Measurements from ENCODE around the gene CD200R1.
"Not testable (repeated sequence)": the region's sequence is repeated elsewhere in the genome, so short reads cannot be mapped to it uniquely, and the experiment has no call there.

The CD200R1 gene

GRCh38 chr3:112973325-112974177 lies 1.4 kb downstream of the CD200R1 start:
- DNase-seq, result no peak

GRCh38 chr3:112972158-112972557 lies 2.7 kb downstream of the CD200R1 start:
- DNase-seq, result no peak

- DNase-seq, result no peak
These were observed 7.1 kb downstream of the CD200R1 start for GRCh38 chr3:112967828-112968227.

GRCh38 chr3:112967425-112967824 lies 7.5 kb downstream of the CD200R1 start:
- no peak for DNase-seq

- DNase-seq, result no peak
These were observed 8.3 kb downstream of the CD200R1 start for GRCh38 chr3:112966633-112967032.

GRCh38 chr3:112965656-112966055 lies 9.2 kb downstream of the CD200R1 start:
- DNase-seq, result no peak

- no peak for DNase-seq
These were observed 11.2 kb downstream of the CD200R1 start for GRCh38 chr3:112963683-112964082.

GRCh38 chr3:112958811-112959560 lies 15.9 kb downstream of the CD200R1 start:
- no peak for DNase-seq

GRCh38 chr3:112956351-112956750 lies 18.6 kb downstream of the CD200R1 start:
- no peak for DNase-seq

GRCh38 chr3:112948346-112948838 lies 26.5 kb downstream of the CD200R1 start:
- DNase-seq, result peak; percentile 10

GRCh38 chr3:112931736-112932521 lies 43.0 kb downstream of the CD200R1 start:
- no peak for DNase-seq

GRCh38 chr3:112930771-112931170 lies 44.1 kb downstream of the CD200R1 start:
- no peak for DNase-seq

GRCh38 chr3:112925969-112926368 lies 48.9 kb downstream of the CD200R1 start:
- no peak for DNase-seq

- no peak for DNase-seq
These were observed 49.3 kb downstream of the CD200R1 start for GRCh38 chr3:112925560-112925959.

- DNase-seq, result not testable (repeated sequence)
These were observed 55.4 kb downstream of the CD200R1 start for GRCh38 chr3:112919541-112919940.

- DNase-seq, result no peak
These were observed 66.7 kb downstream of the CD200R1 start for GRCh38 chr3:112908252-112908651.

GRCh38 chr3:112904786-112905185 lies 70.1 kb downstream of the CD200R1 start:
- DNase-seq, result no peak

- DNase-seq, result no peak
These were observed 74.8 kb downstream of the CD200R1 start for GRCh38 chr3:112900113-112900512.

GRCh38 chr3:112897791-112898190 lies 77.1 kb downstream of the CD200R1 start:
- DNase-seq, result no peak

GRCh38 chr3:112894258-112894657 lies 80.6 kb downstream of the CD200R1 start:
- peak; percentile 5 for DNase-seq

GRCh38 chr3:112889357-112889756 lies 85.5 kb downstream of the CD200R1 start:
- DNase-seq, result no peak

- no peak for DNase-seq
These were observed 86.4 kb downstream of the CD200R1 start for GRCh38 chr3:112888381-112889085.
